WTC11 (cell line): Measurements from ENCODE around the gene NBAS. TPM values are rescaled to one million over a fixed set of nuclear protein-coding genes. Genes with fewer than 3 reads are reported as not detected.

Experiments used
- ATAC-seq: fragments of 200-7000 bp; cut with Tn5 transposase; 2 replicates; pipeline ENCODE4 v1.10.0; 2021; ENCODE audit warnings: mild to moderate bottlenecking, moderate library complexity
- CTCF ChIA-PET: fragments of 300-600 bp; sonication (Branson Sonifier 250); formaldehyde crosslinking; loops from one replicate; lab custom pipeline; 2021; ENCODE audit warnings: antibody characterized with exemption; lab: Charles Lee
- POLR2A ChIA-PET: fragments of 350-600 bp; sonication (Branson Sonifier 250); formaldehyde crosslinking; loops from one replicate; lab custom pipeline; 2021; ENCODE audit warnings: antibody characterized with exemption; lab: Charles Lee
- DNase-seq: peaks from one replicate; pipeline ENCODE4 v3.0.0; 2021; ENCODE audit warnings: low spot score
- H3K27ac Mint-ChIP-seq: 2 replicates; pipeline ENCODE4 v1.8.0; 2021; ENCODE audit warnings: mixed read lengths
- H3K27me3 Mint-ChIP-seq: 2 replicates; pipeline ENCODE4 v1.8.0; 2021; ENCODE audit warnings: low read depth, mild to moderate bottlenecking, moderate library complexity, mixed read lengths
- H3K36me3 Mint-ChIP-seq: 2 replicates; pipeline ENCODE4 v1.8.0; 2021; ENCODE audit warnings: mixed read lengths
- H3K4me1 Mint-ChIP-seq: 2 replicates; pipeline ENCODE4 v1.8.0; 2022; ENCODE audit warnings: mixed read lengths
- H3K4me3 Mint-ChIP-seq: 2 replicates; pipeline ENCODE4 v1.8.0; 2021; ENCODE audit warnings: mild to moderate bottlenecking, moderate library complexity, mixed read lengths
- H3K9me3 Mint-ChIP-seq: 2 replicates; pipeline ENCODE4 v1.8.0; 2021; ENCODE audit warnings: mixed read lengths
- ATF1 ChIP-seq: sonication (generic); formaldehyde crosslinking; IDR thresholded peaks from 2 replicates; pipeline ENCODE4 v1.8.1; 2023; ENCODE audit warnings: mild to moderate bottlenecking, moderate library complexity, missing genetic modification reagents
- CREB1 ChIP-seq: sonication (generic); formaldehyde crosslinking; IDR thresholded peaks from 2 replicates; pipeline ENCODE4 v1.8.0; 2023; ENCODE audit warnings: mild to moderate bottlenecking, missing genetic modification reagents
- CREM ChIP-seq: sonication (generic); formaldehyde crosslinking; IDR thresholded peaks from 2 replicates; pipeline ENCODE4 v1.8.1; 2022; ENCODE audit warnings: mild to moderate bottlenecking, missing genetic modification reagents, moderate library complexity
- ELF4 ChIP-seq: sonication (generic); formaldehyde crosslinking; IDR thresholded peaks from 2 replicates; pipeline ENCODE4 v1.8.1; 2022; ENCODE audit warnings: low read depth, mild to moderate bottlenecking, moderate library complexity, missing genetic modification reagents
- IRF2 ChIP-seq: sonication (generic); formaldehyde crosslinking; IDR thresholded peaks from 2 replicates; pipeline ENCODE4 v1.8.0; 2022; ENCODE audit warnings: low read depth, missing genetic modification reagents, borderline replicate concordance
- JUN ChIP-seq: sonication (generic); formaldehyde crosslinking; IDR thresholded peaks from 2 replicates; pipeline ENCODE4 v1.8.0; 2023; ENCODE audit warnings: mild to moderate bottlenecking, missing genetic modification reagents
- MYBL2 ChIP-seq: sonication (generic); formaldehyde crosslinking; IDR thresholded peaks from 2 replicates; pipeline ENCODE4 v1.8.1; 2023; ENCODE audit warnings: mild to moderate bottlenecking, moderate library complexity, missing genetic modification reagents
- NFE2L1 ChIP-seq: sonication (generic); formaldehyde crosslinking; IDR thresholded peaks from 2 replicates; pipeline ENCODE4 v1.8.1; 2023; ENCODE audit warnings: missing genetic modification reagents
- NFYB ChIP-seq: sonication (generic); formaldehyde crosslinking; conservative IDR thresholded peaks from 2 replicates; pipeline ENCODE4 v1.8.0; 2022; ENCODE audit warnings: low read depth, missing genetic modification reagents
- NR3C1 ChIP-seq: sonication (generic); formaldehyde crosslinking; conservative IDR thresholded peaks from 2 replicates; pipeline ENCODE4 v1.8.1; 2023; ENCODE audit warnings: low read depth, mild to moderate bottlenecking, missing genetic modification reagents
- RORB ChIP-seq: fragments of 250-450 bp; sonication (Bioruptor Pico); IDR thresholded peaks from 2 replicates; pipeline ENCODE4 v1.9.0; 2021; ENCODE audit warnings: mild to moderate bottlenecking
- TCF7 ChIP-seq: sonication (generic); formaldehyde crosslinking; IDR thresholded peaks from 2 replicates; pipeline ENCODE4 v1.8.0; 2022; ENCODE audit warnings: mild to moderate bottlenecking, low read depth, missing genetic modification reagents, moderate library complexity
- TEAD1 ChIP-seq: sonication (generic); formaldehyde crosslinking; IDR thresholded peaks from 2 replicates; pipeline ENCODE4 v1.8.0; 2022; ENCODE audit warnings: mild to moderate bottlenecking, missing genetic modification reagents
- TEAD4 ChIP-seq: sonication (generic); formaldehyde crosslinking; IDR thresholded peaks from 2 replicates; pipeline ENCODE4 v1.8.0; 2022; ENCODE audit warnings: mild to moderate bottlenecking, missing genetic modification reagents
- ZBTB21 ChIP-seq: sonication (generic); formaldehyde crosslinking; IDR thresholded peaks from 2 replicates; pipeline ENCODE4 v1.8.1; 2023; ENCODE audit warnings: mild to moderate bottlenecking, missing genetic modification reagents, borderline replicate concordance
- ZNF121 ChIP-seq: sonication (generic); formaldehyde crosslinking; IDR thresholded peaks from 2 replicates; pipeline ENCODE4 v1.8.0; 2023; ENCODE audit warnings: missing genetic modification reagents
- ZNF138 ChIP-seq: sonication (generic); formaldehyde crosslinking; conservative IDR thresholded peaks from 2 replicates; pipeline ENCODE4 v1.8.1; 2022; ENCODE audit warnings: mild to moderate bottlenecking, moderate library complexity, missing genetic modification reagents
- ZNF416 ChIP-seq: fragments of 250-450 bp; sonication (Bioruptor Pico); IDR thresholded peaks from 2 replicates; pipeline ENCODE4 v1.9.0; 2021; ENCODE audit warnings: mild to moderate bottlenecking, inconsistent platforms
- total RNA-seq: library from RNA; stranded (reverse); gene quantifications from 3 replicates; pipeline ENCODE4 v1.2.3, GENCODE V29; 2021
- TF ChIP-seq, protein P1 (sequence below): fragments of 250-450 bp; sonication (Bioruptor Pico); IDR thresholded peaks from 2 replicates; pipeline ENCODE4 v1.9.0; 2021; ENCODE audit warnings: moderate library complexity, mild to moderate bottlenecking, inconsistent platforms, borderline replicate concordance
- TF ChIP-seq, protein P2 (sequence below): sonication (generic); formaldehyde crosslinking; IDR thresholded peaks from 2 replicates; pipeline ENCODE4 v1.8.0; 2023; ENCODE audit warnings: mild to moderate bottlenecking, missing genetic modification reagents
- TF ChIP-seq, protein P3 (sequence below): sonication (generic); formaldehyde crosslinking; IDR thresholded peaks from 2 replicates; pipeline ENCODE4 v1.8.1; 2023; ENCODE audit warnings: mild to moderate bottlenecking, missing genetic modification reagents, moderate library complexity
- TF ChIP-seq, protein P4 (sequence below): sonication (generic); formaldehyde crosslinking; IDR thresholded peaks from 2 replicates; pipeline ENCODE4 v1.8.1; 2023; ENCODE audit warnings: mild to moderate bottlenecking, missing genetic modification reagents, moderate library complexity
- TF ChIP-seq, protein P5 (sequence below): sonication (generic); formaldehyde crosslinking; IDR thresholded peaks from 2 replicates; pipeline ENCODE4 v1.8.0; 2022; ENCODE audit warnings: mild to moderate bottlenecking, missing genetic modification reagents

NBAS gene
- total RNA-seq, 1 experiment from 2014 or later: 32.3 TPM

DNA sequence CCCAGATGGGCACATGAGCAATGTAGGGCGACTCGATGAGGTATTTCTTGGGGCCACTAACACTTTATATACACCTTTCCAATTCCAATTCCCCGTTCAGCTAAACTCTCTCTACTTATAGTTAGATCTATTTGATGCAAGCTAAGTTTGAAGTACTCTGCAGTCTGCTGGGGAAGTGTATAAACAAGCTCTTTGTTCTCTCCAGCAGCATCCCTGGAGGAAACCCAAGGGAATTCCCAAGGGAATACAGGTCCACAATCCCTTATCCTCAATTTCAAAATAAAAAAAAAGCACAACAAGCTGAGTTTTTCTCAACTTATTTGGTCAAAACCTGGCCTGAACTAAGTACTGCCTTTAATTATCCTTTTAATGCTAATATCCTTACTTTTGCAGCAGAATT lies 433.3 kb downstream of the NBAS start:
- ChIA-PET CTCF (no interaction called here), POLR2A (no interaction called here)
- H3K36me3 Mint-ChIP-seq: peaks cover 19% of the 10 kb centered on the region
- peaks cover 37% of the 10 kb centered on the region for H3K9me3 Mint-ChIP-seq
- peaks cover 27% of the 10 kb centered on the region for H3K4me1 Mint-ChIP-seq
- peaks cover 2% of the 10 kb centered on the region; the same call in 1 of the 2 replicates for H3K27me3 Mint-ChIP-seq
- no peak for DNase-seq
- TF ChIP-seq RORB (CRISPR knock-in tag) (no peak), JUN (no peak), TEAD1 (CRISPR knock-in tag) (no peak), NFE2L1 (CRISPR knock-in tag) (no peak), NFYB (no peak), TEAD4 (no peak)
- TF ChIP-seq, protein P1, sequence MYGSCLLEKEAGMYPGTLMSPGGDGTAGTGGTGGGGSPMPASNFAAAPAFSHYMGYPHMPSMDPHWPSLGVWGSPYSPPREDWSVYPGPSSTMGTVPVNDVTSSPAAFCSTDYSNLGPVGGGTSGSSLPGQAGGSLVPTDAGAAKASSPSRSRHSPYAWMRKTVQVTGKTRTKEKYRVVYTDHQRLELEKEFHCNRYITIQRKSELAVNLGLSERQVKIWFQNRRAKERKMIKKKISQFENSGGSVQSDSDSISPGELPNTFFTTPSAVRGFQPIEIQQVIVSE (CRISPR knock-in tag): no peak
- TF ChIP-seq, protein P2, sequence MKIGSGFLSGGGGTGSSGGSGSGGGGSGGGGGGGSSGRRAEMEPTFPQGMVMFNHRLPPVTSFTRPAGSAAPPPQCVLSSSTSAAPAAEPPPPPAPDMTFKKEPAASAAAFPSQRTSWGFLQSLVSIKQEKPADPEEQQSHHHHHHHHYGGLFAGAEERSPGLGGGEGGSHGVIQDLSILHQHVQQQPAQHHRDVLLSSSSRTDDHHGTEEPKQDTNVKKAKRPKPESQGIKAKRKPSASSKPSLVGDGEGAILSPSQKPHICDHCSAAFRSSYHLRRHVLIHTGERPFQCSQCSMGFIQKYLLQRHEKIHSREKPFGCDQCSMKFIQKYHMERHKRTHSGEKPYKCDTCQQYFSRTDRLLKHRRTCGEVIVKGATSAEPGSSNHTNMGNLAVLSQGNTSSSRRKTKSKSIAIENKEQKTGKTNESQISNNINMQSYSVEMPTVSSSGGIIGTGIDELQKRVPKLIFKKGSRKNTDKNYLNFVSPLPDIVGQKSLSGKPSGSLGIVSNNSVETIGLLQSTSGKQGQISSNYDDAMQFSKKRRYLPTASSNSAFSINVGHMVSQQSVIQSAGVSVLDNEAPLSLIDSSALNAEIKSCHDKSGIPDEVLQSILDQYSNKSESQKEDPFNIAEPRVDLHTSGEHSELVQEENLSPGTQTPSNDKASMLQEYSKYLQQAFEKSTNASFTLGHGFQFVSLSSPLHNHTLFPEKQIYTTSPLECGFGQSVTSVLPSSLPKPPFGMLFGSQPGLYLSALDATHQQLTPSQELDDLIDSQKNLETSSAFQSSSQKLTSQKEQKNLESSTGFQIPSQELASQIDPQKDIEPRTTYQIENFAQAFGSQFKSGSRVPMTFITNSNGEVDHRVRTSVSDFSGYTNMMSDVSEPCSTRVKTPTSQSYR (CRISPR knock-in tag): no peak
- no peak overlapping the region for H3K4me3 Mint-ChIP-seq
- ATAC-seq: no peak
- H3K27ac Mint-ChIP-seq: no peak overlapping the region

DNA sequence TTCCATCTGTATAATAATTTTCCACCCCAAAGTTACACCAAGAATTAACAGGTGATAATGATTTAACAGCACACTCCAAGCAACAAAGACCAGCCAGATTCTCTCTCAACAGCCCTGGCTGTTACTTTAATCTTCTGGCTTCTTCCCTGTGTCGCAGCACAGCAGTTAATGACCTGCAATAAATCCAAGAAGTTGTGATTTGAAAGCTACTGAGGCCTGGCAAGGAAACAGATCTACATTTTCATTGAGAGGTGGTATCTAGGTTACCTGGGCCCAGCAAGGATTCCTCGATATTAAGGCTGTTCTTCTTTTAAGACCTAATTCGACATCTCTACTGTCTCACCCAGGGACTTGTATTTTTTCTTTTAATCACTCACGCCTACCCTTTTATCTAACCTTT lies 433.8 kb downstream of the NBAS start:
- Mint-ChIP-seq H3K36me3 (peaks cover 19% of the 10 kb centered on the region), H3K27me3 (peaks cover 2% of the 10 kb centered on the region; the same call in 1 of the 2 replicates), H3K27ac (no peak overlapping the region; the same call in 1 of the 2 replicates), H3K9me3 (peaks cover 38% of the 10 kb centered on the region), H3K4me3 (no peak overlapping the region), H3K4me1 (peaks cover 27% of the 10 kb centered on the region)
- TF ChIP-seq TCF7 (CRISPR knock-in tag) (no peak), CREM (CRISPR knock-in tag) (no peak), NR3C1 (CRISPR knock-in tag) (no peak), ELF4 (CRISPR knock-in tag) (no peak), ZNF121 (CRISPR knock-in tag) (no peak), ZNF138 (CRISPR knock-in tag) (no peak), ZBTB21 (CRISPR knock-in tag) (no peak), ATF1 (CRISPR knock-in tag) (no peak), IRF2 (no peak), MYBL2 (no peak), CREB1 (CRISPR knock-in tag) (no peak), ZNF416 (CRISPR knock-in tag) (no peak)
- TF ChIP-seq, protein P3, sequence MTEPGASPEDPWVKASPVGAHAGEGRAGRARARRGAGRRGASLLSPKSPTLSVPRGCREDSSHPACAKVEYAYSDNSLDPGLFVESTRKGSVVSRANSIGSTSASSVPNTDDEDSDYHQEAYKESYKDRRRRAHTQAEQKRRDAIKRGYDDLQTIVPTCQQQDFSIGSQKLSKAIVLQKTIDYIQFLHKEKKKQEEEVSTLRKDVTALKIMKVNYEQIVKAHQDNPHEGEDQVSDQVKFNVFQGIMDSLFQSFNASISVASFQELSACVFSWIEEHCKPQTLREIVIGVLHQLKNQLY (CRISPR knock-in tag): no peak
- TF ChIP-seq, protein P4, sequence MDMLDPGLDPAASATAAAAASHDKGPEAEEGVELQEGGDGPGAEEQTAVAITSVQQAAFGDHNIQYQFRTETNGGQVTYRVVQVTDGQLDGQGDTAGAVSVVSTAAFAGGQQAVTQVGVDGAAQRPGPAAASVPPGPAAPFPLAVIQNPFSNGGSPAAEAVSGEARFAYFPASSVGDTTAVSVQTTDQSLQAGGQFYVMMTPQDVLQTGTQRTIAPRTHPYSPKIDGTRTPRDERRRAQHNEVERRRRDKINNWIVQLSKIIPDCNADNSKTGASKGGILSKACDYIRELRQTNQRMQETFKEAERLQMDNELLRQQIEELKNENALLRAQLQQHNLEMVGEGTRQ (CRISPR knock-in tag): no peak
- TF ChIP-seq, protein P5, sequence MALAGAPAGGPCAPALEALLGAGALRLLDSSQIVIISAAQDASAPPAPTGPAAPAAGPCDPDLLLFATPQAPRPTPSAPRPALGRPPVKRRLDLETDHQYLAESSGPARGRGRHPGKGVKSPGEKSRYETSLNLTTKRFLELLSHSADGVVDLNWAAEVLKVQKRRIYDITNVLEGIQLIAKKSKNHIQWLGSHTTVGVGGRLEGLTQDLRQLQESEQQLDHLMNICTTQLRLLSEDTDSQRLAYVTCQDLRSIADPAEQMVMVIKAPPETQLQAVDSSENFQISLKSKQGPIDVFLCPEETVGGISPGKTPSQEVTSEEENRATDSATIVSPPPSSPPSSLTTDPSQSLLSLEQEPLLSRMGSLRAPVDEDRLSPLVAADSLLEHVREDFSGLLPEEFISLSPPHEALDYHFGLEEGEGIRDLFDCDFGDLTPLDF (CRISPR knock-in tag): no peak
- DNase-seq (no peak), ATAC-seq (no peak)
- POLR2A ChIA-PET: no interaction called here
- CTCF ChIA-PET: no interaction called here
